Astrocyte of the spinal cord (primary cell): Measurements from ENCODE around the gene PTGES3L.

ENCODE experiments used
- DNase-seq: peaks from one replicate; pipeline ENCODE4 v3.0.0; 2011; ENCODE audit warnings: low read depth, low spot score
- H3K4me3 ChIP-seq: 2 replicates; pipeline ENCODE4 v1.5.1; 2011; ENCODE audit warnings: low read depth, mild to moderate bottlenecking, low read length, moderate library complexity
- CTCF ChIP-seq: IDR thresholded peaks from 2 replicates; pipeline ENCODE4 v1.5.1; 2012; ENCODE audit warnings: low read depth, mild to moderate bottlenecking, low read length, inconsistent platforms
- in situ Hi-C: cut with HindIII; loops from 2 replicates; pipeline ENCODE4 v1.10.0; 2017; ENCODE audit warnings: low sequenced_read_pairs

Gene PTGES3L

GRCh38 chr17:43019418-43019817 lies 39.5 kb upstream of the PTGES3L start:
- no peak for DNase-seq
- no peak for TF ChIP-seq CTCF
- H3K4me3 ChIP-seq, result peak overlapping the region; percentile 9
- in situ Hi-C loops, result no loop called here

- TF ChIP-seq CTCF, result no peak
Observed at GRCh38 chr17:43018932-43019331, 39.1 kb upstream of the PTGES3L start.

GRCh38 chr17:43018008-43018853 lies 38.4 kb upstream of the PTGES3L start:
- in situ Hi-C loops, result no loop called here
- peak; percentile 31 for DNase-seq
- H3K4me3 ChIP-seq, result no peak overlapping the region
- TF ChIP-seq CTCF, result no peak

More at GRCh38 chr17:43018932-43019331, 39.1 kb upstream of the PTGES3L start:
- in situ Hi-C loops, result no loop called here
- H3K4me3 ChIP-seq, result no peak overlapping the region
- DNase-seq, result no peak

- no peak overlapping the region for H3K4me3 ChIP-seq
- TF ChIP-seq CTCF, result no peak
- DNase-seq, result no peak
- in situ Hi-C loops, result no loop called here
Observed at GRCh38 chr17:43016216-43016615, 36.3 kb upstream of the PTGES3L start.

GRCh38 chr17:43015579-43015978 lies 35.7 kb upstream of the PTGES3L start:
- H3K4me3 ChIP-seq, result no peak overlapping the region
- TF ChIP-seq CTCF, result no peak
- no peak for DNase-seq
- in situ Hi-C loops, result no loop called here

- in situ Hi-C loops, result no loop called here
- no peak overlapping the region for H3K4me3 ChIP-seq
- DNase-seq, result no peak
- TF ChIP-seq CTCF, result no peak
Observed at GRCh38 chr17:43014649-43015542, 35.0 kb upstream of the PTGES3L start.
